Measurements from ENCODE around the gene PGR. TPM values are rescaled to one million over a fixed set of nuclear protein-coding genes. Genes with fewer than 3 reads are reported as not detected.
"Not testable (repeated sequence)": the region's sequence is repeated elsewhere in the genome, so short reads cannot be mapped to it uniquely, and the experiment has no call there.

PGR gene
- total RNA-seq, 4 donors from 2014 or later = 0.89 to 5.4 (median 3.1) TPM

- H3K36me3 ChIP-seq = no peaks in the 10 kb centered on the region
- 75 to 95% methylated on average over 1 of the region's 1 CpG for WGBS, 2 donors
- DNase-seq = no peak
- TF ChIP-seq CTCF (IDR thresholded peaks at IDR 0.05) (no peak), POLR2A (IDR thresholded peaks at IDR 0.05) (no peak)
- H3K9me3 ChIP-seq = no peaks in the 10 kb centered on the region
- no peak overlapping the region for H3K27ac ChIP-seq
- intact Hi-C loops (cut with DNase I) = no loop called here
- H3K4me1 ChIP-seq = no peaks in the 10 kb centered on the region
- H3K27me3 ChIP-seq = no peaks in the 10 kb centered on the region
- H3K4me3 ChIP-seq (replicated peaks in 1 of 3) = no peak overlapping the region
Observed at GRCh38 chr11:101019870-101020269, 109.7 kb downstream of the PGR start.

GRCh38 chr11:101014600-101015285, 114.9 kb downstream of the PGR start:
- H3K4me3 ChIP-seq (replicated peaks in 1 of 3) = no peak overlapping the region
- DNase-seq = no peak
- no peaks in the 10 kb centered on the region for H3K27me3 ChIP-seq
- H3K9me3 ChIP-seq = no peaks in the 10 kb centered on the region
- H3K4me1 ChIP-seq = no peaks in the 10 kb centered on the region
- no peaks in the 10 kb centered on the region for H3K36me3 ChIP-seq
- intact Hi-C loops (cut with DNase I) = no loop called here
- no peak overlapping the region for H3K27ac ChIP-seq
- TF ChIP-seq POLR2A (IDR thresholded peaks at IDR 0.05) (no peak), CTCF (IDR thresholded peaks at IDR 0.05) (no peak)

GRCh38 chr11:101013702-101014101, 115.9 kb downstream of the PGR start:
- H3K9me3 ChIP-seq; H3K4me1 ChIP-seq; H3K36me3 ChIP-seq; H3K4me3 ChIP-seq (replicated peaks in 1 of 3); H3K27me3 ChIP-seq; DNase-seq; H3K27ac ChIP-seq; intact Hi-C loops (cut with DNase I): not testable (repeated sequence)

GRCh38 chr11:101011881-101012280, 117.7 kb downstream of the PGR start:
- 90% methylated on average over 5 of the region's 5 CpGs for WGBS, 2 donors

GRCh38 chr11:101010899-101011298, 118.7 kb downstream of the PGR start:
- DNase-seq = no peak
- no peak for TF ChIP-seq CTCF (IDR thresholded peaks at IDR 0.05)
- no peak for TF ChIP-seq POLR2A (IDR thresholded peaks at IDR 0.05)
- intact Hi-C loops (cut with DNase I) = no loop called here
- Histone ChIP-seq H3K4me1 (no peaks in the 10 kb centered on the region), H3K27ac (no peak overlapping the region), H3K9me3 (no peaks in the 10 kb centered on the region), H3K4me3 (replicated peaks in 1 of 3) (no peak overlapping the region), H3K27me3 (no peaks in the 10 kb centered on the region), H3K36me3 (no peaks in the 10 kb centered on the region)
- 71 to 79% methylated on average over 5 of the region's 5 CpGs for WGBS, 2 donors

More at GRCh38 chr11:101011881-101012280, 117.7 kb downstream of the PGR start:
- no peak for TF ChIP-seq POLR2A (IDR thresholded peaks at IDR 0.05)
- TF ChIP-seq CTCF (IDR thresholded peaks at IDR 0.05) = no peak
- Histone ChIP-seq H3K27ac (no peak overlapping the region), H3K36me3 (no peaks in the 10 kb centered on the region), H3K4me1 (no peaks in the 10 kb centered on the region), H3K9me3 (no peaks in the 10 kb centered on the region), H3K4me3 (replicated peaks in 1 of 3) (no peak overlapping the region), H3K27me3 (no peaks in the 10 kb centered on the region)
- no peak for DNase-seq
- intact Hi-C loops (cut with DNase I) = no loop called here

- Histone ChIP-seq H3K9me3 (no peaks in the 10 kb centered on the region), H3K27ac (no peak overlapping the region), H3K4me1 (no peaks in the 10 kb centered on the region), H3K27me3 (no peaks in the 10 kb centered on the region), H3K36me3 (no peaks in the 10 kb centered on the region), H3K4me3 (replicated peaks in 1 of 3) (no peak overlapping the region)
- WGBS, 2 donors = 46 to 69% methylated on average over 2 of the region's 2 CpGs
- no peak for DNase-seq
- intact Hi-C loops (cut with DNase I) = no loop called here
- TF ChIP-seq POLR2A (IDR thresholded peaks at IDR 0.05) = no peak
- no peak for TF ChIP-seq CTCF (IDR thresholded peaks at IDR 0.05)
Observed at GRCh38 chr11:101009690-101010055, 119.9 kb downstream of the PGR start.
